Caki2 (cell line): ENCODE measurements around the gene ATP11C. TPM values are rescaled to one million over a fixed set of nuclear protein-coding genes. Genes with fewer than 3 reads are reported as not detected.
"Not testable (repeated sequence)": the region's sequence is repeated elsewhere in the genome, so short reads cannot be mapped to it uniquely, and the experiment has no call there.

Experiments used
- DNase-seq: peaks from one replicate; pipeline ENCODE4 v3.0.0-alpha.2; 2015; ENCODE audit warnings: low read depth
- in situ Hi-C: cut with HindIII; loops from 2 replicates; pipeline ENCODE4 v1.10.0; 2016; ENCODE audit warnings: low sequenced_read_pairs, low pct_unique_long_range_greater_than_20kb, mixed read lengths
- total RNA-seq: library from RNA; depleted of rRNA; stranded (reverse); fragments of >200 nt; shearing (Covaris generic); gene quantifications from 2 replicates; pipeline ENCODE4 v1.2.3, GENCODE V29; 2014; ENCODE audit warnings: low replicate concordance

The ATP11C gene
- total RNA-seq, 1 experiment from 2014 or later, result 15.1 TPM

DNA sequence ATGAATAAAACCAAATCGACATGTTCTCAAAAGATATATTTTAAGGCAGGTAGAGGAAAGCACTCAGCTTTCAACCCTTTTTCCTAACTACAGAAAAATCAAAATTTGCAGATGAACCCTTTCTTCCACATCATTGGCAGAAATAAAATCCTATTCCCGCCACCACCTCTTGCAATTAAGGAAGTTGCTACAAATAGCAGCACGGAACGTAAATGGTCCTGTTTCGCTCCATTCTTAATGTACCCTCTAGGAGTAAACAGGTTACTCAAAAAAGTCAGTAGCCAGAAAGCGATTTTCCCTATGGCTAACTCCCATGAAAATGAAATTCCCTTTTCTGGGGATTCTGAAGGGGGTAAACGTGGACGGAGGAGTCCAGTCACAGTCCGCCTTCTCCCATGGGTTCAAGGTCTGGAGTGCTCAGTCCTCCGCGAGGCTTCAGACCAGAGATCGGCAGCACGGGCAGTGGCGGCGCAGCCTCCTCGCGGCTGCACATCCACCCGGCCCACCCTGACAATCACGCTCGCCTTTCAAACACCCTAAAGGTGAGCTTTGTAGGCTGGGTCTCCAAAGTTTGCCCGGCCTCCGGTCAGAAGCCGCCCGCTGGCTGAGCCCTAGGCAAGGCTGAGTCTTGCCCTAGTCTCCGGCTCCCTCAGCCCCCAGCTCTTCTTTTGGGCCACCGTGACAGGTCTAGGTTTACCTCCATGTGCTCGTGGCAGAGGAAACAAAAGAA is 1.8 kb downstream of the ATP11C start:
- in situ Hi-C loops, result no loop called here
- DNase-seq, result no peak

GRCh38 chrX:139930401-139930800 is 2.5 kb downstream of the ATP11C start:
- in situ Hi-C loops, result no loop called here
- DNase-seq, result no peak

DNA sequence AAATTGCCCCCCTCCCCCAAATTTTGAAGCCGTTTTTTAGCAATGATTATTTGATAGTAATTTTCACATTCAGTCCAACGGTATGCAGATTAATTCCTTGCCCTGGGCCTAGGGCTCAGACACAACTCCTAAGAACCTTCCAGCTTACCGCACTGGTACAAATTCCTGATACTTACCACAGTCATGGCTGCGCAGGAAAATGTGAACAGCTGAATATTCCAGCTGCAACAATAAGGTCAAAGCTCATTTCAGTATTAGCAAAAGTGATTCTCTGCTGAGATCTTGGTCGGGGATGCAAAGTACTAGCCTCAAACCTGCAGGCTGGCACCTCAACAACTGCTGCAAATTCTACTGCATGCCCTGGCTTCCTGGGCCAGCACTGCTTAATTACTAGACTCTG is 3.0 kb downstream of the ATP11C start:
- in situ Hi-C loops, result no loop called here
- no peak for DNase-seq

- in situ Hi-C loops, result no loop called here
- DNase-seq, result no peak
Observed at GRCh38 chrX:139924696-139925095, 8.2 kb downstream of the ATP11C start.

GRCh38 chrX:139924069-139924695 is 8.7 kb downstream of the ATP11C start:
- in situ Hi-C loops, result no loop called here
- no peak for DNase-seq

DNA sequence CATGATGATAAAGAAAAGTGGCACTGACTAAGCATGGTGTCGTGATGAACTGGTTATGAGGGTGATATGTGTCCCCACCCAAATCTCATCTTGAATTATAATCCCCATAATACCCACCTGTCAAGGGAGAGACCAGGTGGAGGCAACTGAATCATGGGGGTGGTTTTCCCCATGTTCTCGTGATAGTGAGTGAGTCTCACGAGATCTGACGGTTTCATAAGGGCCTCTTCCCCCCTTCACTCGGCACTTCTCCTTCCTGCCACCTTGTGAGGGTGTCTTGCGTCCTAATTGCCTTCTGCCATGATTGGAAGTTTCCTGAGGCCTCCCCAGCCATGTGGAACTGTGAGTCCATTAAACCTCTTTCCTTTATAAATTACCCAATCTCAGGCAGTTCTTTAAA is 11.7 kb downstream of the ATP11C start:
- DNase-seq, in situ Hi-C loops: not testable (repeated sequence)

DNA sequence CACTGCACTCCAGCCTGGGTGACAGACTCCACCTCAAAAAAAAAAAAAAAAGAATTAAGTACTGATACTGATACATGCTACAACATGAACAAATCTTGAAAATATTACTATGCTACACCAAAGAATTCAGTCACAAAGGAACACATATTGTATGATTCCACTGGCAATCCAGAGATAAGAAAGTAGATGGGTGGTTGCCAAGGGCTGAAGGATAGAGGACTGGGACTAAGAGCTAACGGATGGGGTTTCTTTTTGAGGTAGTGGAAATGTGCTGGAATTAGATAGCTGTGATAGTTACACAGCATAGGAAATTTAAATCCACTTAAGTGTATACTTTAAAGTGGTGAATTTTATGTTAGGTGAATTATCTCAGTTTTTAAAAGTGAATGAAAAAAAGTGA is 12.5 kb downstream of the ATP11C start:
- DNase-seq, result no peak
- in situ Hi-C loops, result no loop called here

DNA sequence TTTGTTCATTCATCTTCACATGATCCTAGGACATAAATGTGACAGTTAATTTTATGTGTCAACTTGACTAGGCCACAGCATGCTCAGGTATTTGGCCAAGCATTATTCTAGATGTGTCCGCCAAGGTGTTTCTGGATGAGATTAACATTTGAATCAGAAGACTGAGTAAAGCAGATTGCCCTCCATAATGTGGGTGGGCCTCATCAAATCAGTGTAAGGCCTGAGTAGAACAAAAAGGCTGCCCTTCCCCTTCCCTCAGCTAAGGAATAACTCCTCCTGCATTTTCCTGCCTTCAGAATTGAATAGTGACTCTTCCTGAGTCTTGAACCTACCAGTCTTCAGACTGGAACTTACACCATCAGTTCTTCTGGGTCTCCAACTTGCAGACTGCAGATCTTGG is 18.4 kb downstream of the ATP11C start:
- in situ Hi-C loops, result no loop called here
- DNase-seq, result no peak

DNA sequence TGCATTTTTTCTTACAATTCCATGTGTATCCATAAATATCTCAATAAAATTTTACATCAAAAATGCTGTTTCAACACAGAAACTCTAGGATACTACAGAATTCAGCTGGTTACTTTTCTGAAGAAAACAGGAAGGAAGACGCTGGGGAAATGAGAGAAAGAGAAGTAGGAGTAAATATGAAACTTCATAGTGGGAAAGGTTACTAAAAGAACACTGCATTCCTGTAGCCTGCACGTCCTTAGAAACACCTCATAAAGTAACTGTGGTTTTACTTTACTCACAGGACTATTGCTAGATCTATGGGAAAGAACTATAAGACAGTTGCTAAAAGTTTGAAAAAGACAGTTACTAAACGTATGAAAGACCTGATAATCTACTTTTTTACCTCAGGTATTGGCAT is 23.1 kb downstream of the ATP11C start:
- DNase-seq, result no peak
- in situ Hi-C loops, result no loop called here

- DNase-seq, result no peak
- in situ Hi-C loops, result no loop called here
Observed at GRCh38 chrX:139907078-139907477, 25.8 kb downstream of the ATP11C start.

GRCh38 chrX:139905743-139906142 is 27.1 kb downstream of the ATP11C start:
- DNase-seq, result no peak
- in situ Hi-C loops, result no loop called here

- no peak for DNase-seq
- in situ Hi-C loops, result no loop called here
Observed at GRCh38 chrX:139905051-139905450, 27.8 kb downstream of the ATP11C start.

GRCh38 chrX:139903210-139903609 is 29.6 kb downstream of the ATP11C start:
- no peak for DNase-seq
- in situ Hi-C loops, result no loop called here

DNA sequence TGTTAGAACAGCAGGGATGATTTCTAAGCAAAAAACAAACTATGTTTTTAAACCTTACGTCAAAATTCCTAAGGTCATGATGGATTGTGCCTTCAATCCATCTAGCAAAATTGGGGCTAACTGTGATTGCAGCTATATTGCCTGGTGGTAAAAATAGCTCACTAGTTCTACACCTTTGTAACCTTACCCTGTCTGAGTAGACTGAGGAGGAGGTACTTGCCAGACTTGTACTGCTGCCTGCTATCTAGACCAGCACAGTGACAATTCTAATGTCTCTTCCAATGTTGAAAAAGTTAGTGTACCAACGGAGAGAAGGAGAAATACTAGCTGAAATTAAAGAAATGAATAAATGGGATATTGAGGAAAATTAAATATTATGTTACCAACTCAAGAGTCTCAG is 30.3 kb downstream of the ATP11C start:
- in situ Hi-C loops, result no loop called here
- no peak for DNase-seq

DNA sequence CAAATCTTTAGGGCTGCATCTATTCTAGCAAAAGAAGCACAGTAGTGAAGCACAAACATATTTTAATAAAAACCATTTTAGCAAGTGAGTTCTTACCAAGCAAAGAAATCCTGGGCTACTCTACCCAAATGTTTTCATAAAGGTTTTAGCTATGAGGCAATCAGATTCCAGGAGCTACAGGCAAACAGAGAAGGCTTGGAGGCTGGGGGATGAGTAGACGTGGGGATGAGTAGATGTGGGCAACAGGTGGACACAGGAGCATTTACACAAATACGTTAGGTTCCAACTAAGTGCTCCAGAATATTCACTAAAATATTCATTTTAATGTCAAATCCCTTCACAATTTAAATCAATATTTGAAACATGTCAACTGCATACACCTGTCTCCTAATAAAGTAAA is 34.5 kb downstream of the ATP11C start:
- in situ Hi-C loops, result no loop called here
- no peak for DNase-seq

- in situ Hi-C loops, result no loop called here
- DNase-seq, result no peak
Observed at GRCh38 chrX:139892512-139892911, 40.3 kb downstream of the ATP11C start.

- in situ Hi-C loops, result no loop called here
- DNase-seq, result peak; percentile 87
Observed at GRCh38 chrX:139890991-139891700, 41.7 kb downstream of the ATP11C start.

DNA sequence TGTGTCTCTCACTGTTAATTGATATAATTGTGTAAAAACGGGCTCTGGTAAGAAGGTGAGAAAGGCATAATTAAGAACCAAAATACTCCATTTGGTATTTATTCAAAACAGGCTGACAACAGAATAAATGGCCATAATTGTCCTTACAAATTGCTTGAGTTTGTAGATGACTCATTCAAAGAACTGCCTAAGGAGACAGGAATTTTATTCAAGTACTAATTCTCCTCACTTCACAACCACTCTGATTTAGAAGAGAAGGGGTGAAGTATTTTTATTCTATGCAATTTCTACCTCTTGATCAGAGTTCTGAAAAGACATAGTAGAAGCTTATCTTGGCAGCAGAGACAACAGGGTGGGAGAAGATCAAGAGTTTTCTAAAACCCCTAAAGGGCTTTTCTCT is 43.1 kb downstream of the ATP11C start:
- in situ Hi-C loops, result no loop called here
- peak; percentile 5 for DNase-seq

DNA sequence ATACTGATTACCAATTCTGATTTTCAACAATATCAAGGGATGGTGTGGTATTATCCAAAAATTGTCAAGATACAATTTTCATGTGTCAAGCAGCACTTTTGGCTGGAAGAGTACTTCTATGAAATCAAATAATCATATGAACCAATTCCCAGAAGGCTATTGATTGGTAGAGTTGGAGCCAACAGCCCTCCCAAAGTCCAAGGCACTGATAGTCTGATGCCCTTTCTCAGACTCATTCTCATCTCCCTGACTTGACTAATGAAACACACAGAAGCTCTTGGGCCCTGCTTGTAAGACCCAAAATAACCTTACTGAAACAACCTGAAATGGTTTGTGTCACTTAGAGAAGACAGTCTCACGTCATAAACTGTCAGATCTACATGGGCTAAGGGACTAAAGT is 48.9 kb downstream of the ATP11C start:
- in situ Hi-C loops, result no loop called here
- DNase-seq, result no peak
